Measurements from ENCODE around the gene SMG6.

GRCh38 chr17:2020721-2021120 lies 282.9 kb downstream of the SMG6 start:
- TF ChIP-seq CTCF (tag by site-specific recombination; IDR thresholded peaks at IDR 0.05) = no peak
- TF ChIP-seq TCF7L2 (IDR thresholded peaks at IDR 0.05; ENCODE audit: borderline replicate concordance, low read depth, low read length) = no peak
- no peak for TF ChIP-seq ZNF138 (tag by site-specific recombination; IDR thresholded peaks at IDR 0.05; ENCODE audit: borderline replicate concordance)
- TF ChIP-seq PRDM4 (tag by site-specific recombination; IDR thresholded peaks at IDR 0.05) = no peak
